GM21360 (cell line): ENCODE results near the gene GPT2.

Source experiments
- ATAC-seq: cut with Tn5 transposase; IDR thresholded peaks from one replicate; pipeline ENCODE4 v1.9.1; 2021; ENCODE audit warnings: mild to moderate bottlenecking, moderate library complexity; ENCODE audit not compliant: unreplicated experiment

GPT2 gene

GRCh38 chr16:46883690-46884512 is at the start of gene GPT2:
TSS of gene GPT2 (plus strand) at chr16:46884362. CDS start at chr16:46884716, 354 bp downstream.
- peak; percentile 96 for ATAC-seq

GRCh38 chr16:46836534-46837530 is 47.3 kb upstream of the GPT2 start:
- no peak for ATAC-seq

GRCh38 chr16:46839986-46840443 is 44.1 kb upstream of the GPT2 start:
- ATAC-seq, result no peak

GRCh38 chr16:46842192-46842895 is 41.8 kb upstream of the GPT2 start:
- no peak for ATAC-seq

- ATAC-seq, result no peak
These were observed 40.1 kb upstream of the GPT2 start for GRCh38 chr16:46843898-46844642.

- no peak for ATAC-seq
These were observed 39.4 kb upstream of the GPT2 start for GRCh38 chr16:46844771-46845170.

GRCh38 chr16:46845952-46846351 is 38.2 kb upstream of the GPT2 start:
- ATAC-seq, result no peak

GRCh38 chr16:46848768-46849764 is 35.1 kb upstream of the GPT2 start:
- ATAC-seq, result no peak

- ATAC-seq, result no peak
These were observed 33.3 kb upstream of the GPT2 start for GRCh38 chr16:46850619-46851555.

- ATAC-seq, result no peak
These were observed 32.0 kb upstream of the GPT2 start for GRCh38 chr16:46852130-46852529.

- ATAC-seq, result no peak
These were observed 30.3 kb upstream of the GPT2 start for GRCh38 chr16:46853713-46854443.

GRCh38 chr16:46854846-46855245 is 29.3 kb upstream of the GPT2 start:
- no peak for ATAC-seq

GRCh38 chr16:46855389-46855788 is 28.8 kb upstream of the GPT2 start:
- no peak for ATAC-seq

GRCh38 chr16:46857368-46857945 is 26.7 kb upstream of the GPT2 start:
- no peak for ATAC-seq

GRCh38 chr16:46858151-46858550 is 26.0 kb upstream of the GPT2 start:
- no peak for ATAC-seq

GRCh38 chr16:46859719-46860152 is 24.4 kb upstream of the GPT2 start:
- no peak for ATAC-seq
